ENCODE results near the gene MTR. TPM values are rescaled to one million over a fixed set of nuclear protein-coding genes. Genes with fewer than 3 reads are reported as not detected.

The MTR gene
- total RNA-seq, 2 experiments from 2014 or later, result 35.2 to 37.0 TPM

DNA sequence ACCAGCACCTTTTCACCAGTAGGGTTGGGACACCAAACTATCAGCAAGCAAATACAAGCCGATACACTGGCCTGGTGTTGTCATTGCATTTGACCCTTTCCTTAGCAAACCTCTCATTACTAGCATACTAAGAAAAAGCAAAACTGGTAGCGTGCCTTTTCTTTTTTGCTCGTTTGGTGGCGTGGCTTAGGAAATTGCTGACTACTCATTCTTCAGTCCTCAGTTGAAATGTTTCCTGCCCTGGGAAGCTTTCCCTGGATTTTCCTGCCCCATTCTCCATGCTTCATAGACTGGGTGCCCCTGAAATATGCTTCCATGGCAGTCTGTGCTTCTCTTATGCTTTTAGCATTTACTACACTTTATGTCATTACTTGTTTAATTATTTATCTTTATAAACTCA lies 42.0 kb downstream of the MTR start:
- H3K4me1 ChIP-seq (ENCODE audit: insufficient read depth, low read length), result no peaks in the 10 kb centered on the region
- Mint-ChIP-seq H3K9me3 (no peaks in the 10 kb centered on the region), H3K4me1 (ENCODE audit: low read depth) (no peaks in the 10 kb centered on the region), H3K4me3 (no peak overlapping the region), H3K36me3 (ENCODE audit: low read depth) (peaks cover 99% of the 10 kb centered on the region), H3K27ac (no peak overlapping the region), H3K27me3 (no peaks in the 10 kb centered on the region)
- H3K9me3 ChIP-seq (ENCODE audit: control insufficient read depth in 1 of 2, insufficient read depth in 1 of 2, low read length in 2 of 2), result no peaks in the 10 kb centered on the region
- H3K36me3 ChIP-seq (ENCODE audit: insufficient read depth, low read length), result peaks cover 91% of the 10 kb centered on the region
- POLR2A ChIA-PET, result no interaction called here
- intact Hi-C loops (cut with DNase I, micrococcal nuclease), result no loop called here
- H3K27me3 ChIP-seq (ENCODE audit: control insufficient read depth in 1 of 2, insufficient read depth in 2 of 2, low read length in 2 of 2), result no peaks in the 10 kb centered on the region
- ATAC-seq (ENCODE audit: poor library complexity), result no peak
- no peak for DNase-seq
- H3K4me3 ChIP-seq (ENCODE audit: low read length), result no peak overlapping the region
- TF ChIP-seq, protein P1, sequence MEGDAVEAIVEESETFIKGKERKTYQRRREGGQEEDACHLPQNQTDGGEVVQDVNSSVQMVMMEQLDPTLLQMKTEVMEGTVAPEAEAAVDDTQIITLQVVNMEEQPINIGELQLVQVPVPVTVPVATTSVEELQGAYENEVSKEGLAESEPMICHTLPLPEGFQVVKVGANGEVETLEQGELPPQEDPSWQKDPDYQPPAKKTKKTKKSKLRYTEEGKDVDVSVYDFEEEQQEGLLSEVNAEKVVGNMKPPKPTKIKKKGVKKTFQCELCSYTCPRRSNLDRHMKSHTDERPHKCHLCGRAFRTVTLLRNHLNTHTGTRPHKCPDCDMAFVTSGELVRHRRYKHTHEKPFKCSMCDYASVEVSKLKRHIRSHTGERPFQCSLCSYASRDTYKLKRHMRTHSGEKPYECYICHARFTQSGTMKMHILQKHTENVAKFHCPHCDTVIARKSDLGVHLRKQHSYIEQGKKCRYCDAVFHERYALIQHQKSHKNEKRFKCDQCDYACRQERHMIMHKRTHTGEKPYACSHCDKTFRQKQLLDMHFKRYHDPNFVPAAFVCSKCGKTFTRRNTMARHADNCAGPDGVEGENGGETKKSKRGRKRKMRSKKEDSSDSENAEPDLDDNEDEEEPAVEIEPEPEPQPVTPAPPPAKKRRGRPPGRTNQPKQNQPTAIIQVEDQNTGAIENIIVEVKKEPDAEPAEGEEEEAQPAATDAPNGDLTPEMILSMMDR (IDR thresholded peaks at IDR 0.05), result no peak
- H3K27ac ChIP-seq (ENCODE audit: low read depth in 1 of 2, low read length in 2 of 2), result no peak overlapping the region
- CTCF ChIA-PET, result interaction anchor here (1.4 kb wide), 1 partner anchor 84 kb away, joined by 3 read pairs; no protein-coding TSS in a partner anchor

DNA sequence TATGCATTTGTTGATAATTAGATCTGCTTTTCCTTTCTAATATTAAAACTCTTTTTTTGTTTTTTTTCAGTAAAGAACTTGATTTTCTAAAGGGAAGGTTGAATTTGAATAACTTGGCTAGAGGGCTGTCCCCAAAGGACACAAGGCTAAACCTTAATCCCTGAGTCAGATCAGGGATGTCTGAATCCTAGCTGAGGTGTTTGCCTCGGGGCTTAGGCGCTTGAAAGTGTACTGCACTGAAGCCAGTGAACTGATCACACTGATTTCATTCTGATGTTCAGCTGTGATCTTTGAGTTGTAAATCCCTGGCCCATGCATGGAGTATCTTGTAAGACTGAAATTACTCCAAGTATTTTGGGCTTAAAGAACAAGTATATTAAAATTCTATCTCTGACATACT lies 42.8 kb downstream of the MTR start:
- CTCF ChIA-PET, result interaction anchor here (1.4 kb wide), 1 partner anchor 84 kb away, joined by 3 read pairs; no protein-coding TSS in a partner anchor
- no peaks in the 10 kb centered on the region for H3K27me3 Mint-ChIP-seq
- H3K36me3 Mint-ChIP-seq (ENCODE audit: low read depth), result peaks cover 95% of the 10 kb centered on the region
- H3K4me1 Mint-ChIP-seq (ENCODE audit: low read depth), result no peaks in the 10 kb centered on the region
- DNase-seq (no peak), ATAC-seq (ENCODE audit: poor library complexity) (no peak)
- H3K4me3 Mint-ChIP-seq, result no peak overlapping the region
- no peak overlapping the region for H3K27ac Mint-ChIP-seq
- H3K27me3 ChIP-seq (ENCODE audit: control insufficient read depth in 1 of 2, insufficient read depth in 2 of 2, low read length in 2 of 2), result no peaks in the 10 kb centered on the region
- POLR2A ChIA-PET, result no interaction called here
- TF ChIP-seq, protein P1 (IDR thresholded peaks at IDR 0.05), result no peak
- no peak overlapping the region for H3K27ac ChIP-seq (ENCODE audit: low read depth in 1 of 2, low read length in 2 of 2)
- H3K36me3 ChIP-seq (ENCODE audit: insufficient read depth, low read length), result peaks cover 84% of the 10 kb centered on the region
- no peaks in the 10 kb centered on the region for H3K9me3 Mint-ChIP-seq
- no peaks in the 10 kb centered on the region for H3K9me3 ChIP-seq (ENCODE audit: control insufficient read depth in 1 of 2, insufficient read depth in 1 of 2, low read length in 2 of 2)
- H3K4me3 ChIP-seq (ENCODE audit: low read length), result no peak overlapping the region
- intact Hi-C loops (cut with DNase I, micrococcal nuclease), result no loop called here
- no peaks in the 10 kb centered on the region for H3K4me1 ChIP-seq (ENCODE audit: insufficient read depth, low read length)

DNA sequence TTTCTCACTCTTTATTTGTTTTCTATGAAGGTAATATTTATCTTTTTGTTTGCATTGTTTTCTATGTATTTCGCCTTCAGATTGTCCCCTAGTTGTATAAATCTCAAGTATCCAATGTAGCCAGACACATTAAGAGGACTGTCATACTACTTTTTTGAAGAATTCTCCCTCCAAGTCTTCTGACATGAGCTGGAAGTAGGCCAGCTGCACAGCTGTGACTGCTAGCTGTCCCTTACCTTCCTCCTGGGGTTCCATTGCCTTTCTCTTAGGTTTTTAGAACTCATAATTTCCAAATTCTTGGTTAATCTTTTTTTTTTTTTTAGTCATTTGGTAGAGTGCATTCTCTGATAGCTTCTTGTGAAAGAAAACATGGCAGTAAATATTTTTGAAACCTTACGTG lies 46.2 kb downstream of the MTR start:
- Mint-ChIP-seq H3K27ac (no peak overlapping the region), H3K4me1 (ENCODE audit: low read depth) (no peaks in the 10 kb centered on the region), H3K27me3 (no peaks in the 10 kb centered on the region), H3K36me3 (ENCODE audit: low read depth) (peaks cover 71% of the 10 kb centered on the region), H3K4me3 (no peak overlapping the region), H3K9me3 (no peaks in the 10 kb centered on the region)
- Histone ChIP-seq H3K9me3 (ENCODE audit: control insufficient read depth in 1 of 2, insufficient read depth in 1 of 2, low read length in 2 of 2) (no peaks in the 10 kb centered on the region), H3K27ac (ENCODE audit: low read depth in 1 of 2, low read length in 2 of 2) (no peak overlapping the region), H3K27me3 (ENCODE audit: control insufficient read depth in 1 of 2, insufficient read depth in 2 of 2, low read length in 2 of 2) (no peaks in the 10 kb centered on the region), H3K4me3 (ENCODE audit: low read length) (no peak overlapping the region), H3K4me1 (ENCODE audit: insufficient read depth, low read length) (no peaks in the 10 kb centered on the region), H3K36me3 (ENCODE audit: insufficient read depth, low read length) (peaks cover 63% of the 10 kb centered on the region)
- TF ChIP-seq, protein P1 (IDR thresholded peaks at IDR 0.05), result no peak
- ChIA-PET CTCF (no interaction called here), POLR2A (no interaction called here)
- intact Hi-C loops (cut with DNase I, micrococcal nuclease), result no loop called here
- ATAC-seq (ENCODE audit: poor library complexity) (no peak), DNase-seq (no peak)

Data from CD4-positive, alpha-beta T cell (primary cell).